T-cell (primary cell): ENCODE results near the gene KTI12. TPM values are rescaled to one million over a fixed set of nuclear protein-coding genes. Genes with fewer than 3 reads are reported as not detected.

ENCODE experiments used
- ATAC-seq, 4 experiments: fragments of 200-7000 bp in 3 of 4; fragments of 150-1000 bp in 1 of 4; cut with Tn5 transposase; replicated peaks in 1 of 4; 1 replicate in 3 of 4; 2 replicates in 1 of 4; pipeline ENCODE4 v1.10.0; 2021; ENCODE audit warnings: moderate library complexity in 3 of 4, mild to moderate bottlenecking in 2 of 4, moderate number of reproducible peaks in 1 of 4
- CTCF ChIA-PET, 2 donors: fragments of 300-600 bp; sonication (Branson Sonifier 250); formaldehyde crosslinking; loops; one replicate each; lab custom pipeline; 2022; ENCODE audit warnings: antibody characterized with exemption in 2 of 2; lab: Charles Lee
- POLR2A ChIA-PET, 2 donors: fragments of 300-600 bp; sonication (Branson Sonifier 250); formaldehyde crosslinking; loops; one replicate each; lab custom pipeline; 2022; ENCODE audit warnings: antibody characterized with exemption in 2 of 2; lab: Charles Lee
- DNase-seq, 35 experiments: peaks; one replicate each; pipeline versions ENCODE4 v3.0.0 to v3.0.0-alpha.2; 2013 to 2023
- H3K27ac ChIP-seq: one replicate; pipeline ENCODE4 v1.5.1; 2013; ENCODE audit warnings: low read length
- H3K27me3 ChIP-seq, 2 experiments: replicated peaks in 1 of 2; 1 replicate in 1 of 2; 2 replicates in 1 of 2; pipeline versions ENCODE4 v1.6.1 to v1.7.0; 2013; ENCODE audit warnings: low read length in 1 of 2, mixed read lengths in 1 of 2; ENCODE audit not compliant: control insufficient read depth in 2 of 2, insufficient read depth in 2 of 2; ENCODE audit errors: extremely low read depth in 1 of 2
- H3K36me3 ChIP-seq, 2 donors: 1 replicate in 1 of 2; 2 replicates in 1 of 2; pipeline versions ENCODE4 v1.6.1 to v1.7.0; 2013; ENCODE audit warnings: low read length in 1 of 2; ENCODE audit not compliant: control insufficient read depth in 2 of 2, insufficient read depth in 1 of 2; ENCODE audit errors: extremely low read depth in 1 of 2
- H3K4me1 ChIP-seq, 2 experiments: 1 replicate in 1 of 2; 2 replicates in 1 of 2; pipeline versions ENCODE4 v1.6.1 to v1.7.0; 2013; ENCODE audit warnings: low read length in 2 of 2, mixed read lengths in 1 of 2; ENCODE audit not compliant: insufficient read depth in 2 of 2, control insufficient read depth in 1 of 2; ENCODE audit errors: extremely low read depth in 1 of 2
- H3K4me3 ChIP-seq, 2 donors: 1 replicate in 1 of 2; 2 replicates in 1 of 2; pipeline versions ENCODE4 v1.5.1 to v1.7.0; 2013; ENCODE audit warnings: mild to moderate bottlenecking in 2 of 2, low read length in 1 of 2, moderate library complexity in 1 of 2; ENCODE audit not compliant: control insufficient read depth in 1 of 2; ENCODE audit errors: extremely low read depth in 1 of 2
- H3K9me3 ChIP-seq: 2 replicates; pipeline ENCODE4 v1.7.0; 2013
- H3K27ac Mint-ChIP-seq, 2 donors: one replicate each; pipeline ENCODE4 v1.8.0; 2020 to 2021; ENCODE audit warnings: mild to moderate bottlenecking in 2 of 2, mixed read lengths in 2 of 2
- H3K27me3 Mint-ChIP-seq, 2 donors: one replicate each; pipeline ENCODE4 v1.8.0; 2021 to 2022; ENCODE audit warnings: mixed read lengths in 2 of 2
- H3K36me3 Mint-ChIP-seq: one replicate; pipeline ENCODE4 v1.8.0; 2021; ENCODE audit warnings: mixed read lengths
- H3K4me1 Mint-ChIP-seq, 3 donors: one replicate each; pipeline ENCODE4 v1.8.0; 2020 to 2022; ENCODE audit warnings: mixed read lengths in 3 of 3, mild to moderate bottlenecking in 1 of 3
- H3K4me3 Mint-ChIP-seq, 3 donors: one replicate each; pipeline ENCODE4 v1.8.0; 2020 to 2022; ENCODE audit warnings: mild to moderate bottlenecking in 3 of 3, mixed read lengths in 3 of 3, moderate library complexity in 3 of 3
- H3K9me3 Mint-ChIP-seq, 3 donors: one replicate each; pipeline ENCODE4 v1.8.0; 2020 to 2022; ENCODE audit warnings: mixed read lengths in 3 of 3
- WGBS: methylation state at CpG from one replicate; pipeline ENCODE4 v1.1.5; 2013; ENCODE audit warnings: missing lambda C conversion rate; ENCODE audit not compliant: insufficient coverage; 5-methylcytosine and 5-hydroxymethylcytosine counted together
- total RNA-seq, 35 experiments: library from RNA in 6 of 35; stranded (reverse) in 6 of 35; fragments of 120-200 nt in 1 of 35; gene quantifications; one replicate each; pipeline versions ENCODE4 v1.2.1 to v1.2.4 and lab custom pipeline; 2013 to 2026

The KTI12 gene
- total RNA-seq, 5 donors from 2014 or later (not counting 1 experiment from before 2014, with no cell fraction given), result 15.3 to 25.4 (median 18.1) TPM

- POLR2A ChIA-PET, result no interaction called here
- Mint-ChIP-seq H3K4me3 (no peak overlapping the region), H3K27me3 (no peaks in the 10 kb centered on the region), H3K36me3 (peaks cover 20% of the 10 kb centered on the region), H3K4me1 (peaks cover 52 to 58% (median 55%) of the 10 kb centered on the region in 3 donors), H3K9me3 (no peaks in the 10 kb centered on the region), H3K27ac (no peak overlapping the region)
- Histone ChIP-seq H3K4me1 (peaks cover 5 to 9% of the 10 kb centered on the region in 2 experiments), H3K9me3 (no peaks in the 10 kb centered on the region), H3K4me3 (no peak overlapping the region), H3K36me3 (peaks cover 0 to 42% of the 10 kb centered on the region in 2 donors), H3K27ac (no peak overlapping the region), H3K27me3 (no peaks in the 10 kb centered on the region)
- CTCF ChIA-PET, result interaction anchor here (0.6 to 0.7 kb wide), 3 partner anchors 9 to 916 kb away, joined by 3 to 6 read pairs (median 4); no protein-coding TSS in a partner anchor
- ATAC-seq (no peak), DNase-seq (no peak)
- 100% methylated on average over 2 of the region's 4 CpGs for WGBS
These were observed 27.2 kb upstream of the KTI12 start for GRCh38 chr1:52060822-52061221.

DNA sequence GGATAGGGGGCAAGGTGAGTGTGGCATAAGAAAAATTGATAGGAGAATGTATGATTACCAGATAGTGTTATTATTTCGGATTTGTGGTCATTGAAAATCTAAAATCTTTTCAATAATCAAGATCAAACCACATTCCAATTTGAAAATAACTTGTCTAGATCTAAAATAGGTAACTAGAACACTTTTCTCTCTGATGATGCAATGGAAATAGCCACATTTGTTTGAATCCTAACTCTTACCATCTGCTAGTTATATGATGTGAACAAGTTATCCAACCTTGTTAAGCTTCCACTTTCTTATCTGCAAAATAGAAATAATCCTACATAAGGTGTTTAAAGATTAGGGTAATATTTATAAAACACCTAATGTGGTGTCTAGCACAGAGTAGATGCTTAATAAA lies 26.3 kb upstream of the KTI12 start:
- Mint-ChIP-seq H3K27ac (no peak overlapping the region), H3K4me1 (peaks cover 55 to 59% (median 56%) of the 10 kb centered on the region in 3 donors), H3K4me3 (no peak overlapping the region), H3K27me3 (no peaks in the 10 kb centered on the region), H3K9me3 (no peaks in the 10 kb centered on the region), H3K36me3 (peaks cover 20% of the 10 kb centered on the region)
- DNase-seq (no peak), ATAC-seq (no peak)
- no CpG with 5 or more reads among the region's 1 CpG for WGBS
- H3K27ac ChIP-seq, result no peak overlapping the region
- no peaks in the 10 kb centered on the region for H3K27me3 ChIP-seq
- H3K9me3 ChIP-seq, result no peaks in the 10 kb centered on the region
- POLR2A ChIA-PET, result no interaction called here
- H3K36me3 ChIP-seq, result peaks cover 0 to 33% of the 10 kb centered on the region in 2 donors
- H3K4me3 ChIP-seq, result no peak overlapping the region
- CTCF ChIA-PET, result interaction anchor here in 1 of 2 donors (0.5 to 0.6 kb wide), 2 partner anchors 12 to 48 kb away, joined by 3 to 5 read pairs; no protein-coding TSS in a partner anchor
- H3K4me1 ChIP-seq, result peaks cover 5 to 11% of the 10 kb centered on the region in 2 experiments

- no peak overlapping the region for H3K27ac Mint-ChIP-seq
- H3K36me3 Mint-ChIP-seq, result peaks cover 20% of the 10 kb centered on the region
- POLR2A ChIA-PET, result interaction anchor here in 1 of 2 donors (0.7 kb wide), 1 partner anchor 11 kb away, joined by 3 read pairs; no protein-coding TSS in a partner anchor
These were observed 25.7 kb upstream of the KTI12 start for GRCh38 chr1:52059321-52059720.

DNA sequence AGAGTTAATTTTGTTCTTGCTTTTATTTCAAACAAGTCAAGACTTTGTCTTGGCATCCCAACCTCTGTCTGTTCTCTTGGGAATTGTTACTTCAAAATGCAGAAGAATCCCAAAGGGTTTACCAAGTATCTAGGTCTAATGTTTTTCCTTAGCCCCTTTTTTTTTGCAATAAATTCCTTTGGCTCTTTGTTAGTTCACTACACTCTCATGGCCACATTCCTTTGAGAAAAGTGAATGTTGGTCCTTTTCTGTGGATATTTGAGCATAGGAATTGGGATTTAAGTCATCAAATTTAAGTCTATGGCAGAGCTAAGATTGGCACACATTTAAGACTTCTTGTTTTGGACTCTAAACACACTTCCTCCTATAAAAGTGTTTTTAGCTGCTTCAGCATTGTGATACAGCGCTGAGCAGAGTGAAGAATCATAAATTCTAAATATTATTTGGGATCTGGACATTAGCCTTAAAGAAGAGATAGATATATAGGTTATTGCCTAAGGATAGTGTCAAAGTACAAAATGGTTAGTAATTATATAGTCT lies 24.3 kb upstream of the KTI12 start:
- ATAC-seq, result no peak
- Histone ChIP-seq H3K4me1 (peaks cover 14 to 15% of the 10 kb centered on the region in 2 experiments), H3K9me3 (no peaks in the 10 kb centered on the region), H3K27me3 (no peaks in the 10 kb centered on the region), H3K4me3 (no peak overlapping the region), H3K27ac (no peak overlapping the region), H3K36me3 (peaks cover 0 to 17% of the 10 kb centered on the region in 2 donors)
- DNase-seq, result no peak
- Mint-ChIP-seq H3K4me3 (peak overlapping the region; percentile 94 to 97 (median 97)), H3K9me3 (no peaks in the 10 kb centered on the region), H3K27ac (peak overlapping the region; percentile 39 to 52), H3K36me3 (peaks cover 13% of the 10 kb centered on the region), H3K4me1 (peaks cover 62 to 65% (median 64%) of the 10 kb centered on the region in 3 donors), H3K27me3 (no peaks in the 10 kb centered on the region)
- ChIA-PET POLR2A (interaction anchor here in 1 of 2 donors (0.6 kb wide), 1 partner anchor 10 kb away, joined by 9 read pairs; no protein-coding TSS in a partner anchor), CTCF (no interaction called here)
- WGBS, result no CpG with 5 or more reads among the region's 1 CpG

More at GRCh38 chr1:52059321-52059720, 25.7 kb upstream of the KTI12 start:
- H3K4me1 ChIP-seq, result peaks cover 10 to 14% of the 10 kb centered on the region in 2 experiments
- no peaks in the 10 kb centered on the region for H3K9me3 ChIP-seq
- peaks cover 0 to 28% of the 10 kb centered on the region in 2 donors for H3K36me3 ChIP-seq
- Mint-ChIP-seq H3K27me3 (no peaks in the 10 kb centered on the region), H3K4me3 (peak overlapping the region in 2 of 3 donors; percentile 35 to 49), H3K9me3 (no peaks in the 10 kb centered on the region), H3K4me1 (peaks cover 61 to 64% (median 62%) of the 10 kb centered on the region in 3 donors)
- ATAC-seq (no peak), DNase-seq (no peak)
- CTCF ChIA-PET, result interaction anchor here in 1 of 2 donors (0.6 kb wide), 2 partner anchors 12 to 194 kb away, joined by 4 to 5 read pairs; no protein-coding TSS in a partner anchor
- no peaks in the 10 kb centered on the region for H3K27me3 ChIP-seq
- no peak overlapping the region for H3K4me3 ChIP-seq
- no peak overlapping the region for H3K27ac ChIP-seq

GRCh38 chr1:52057255-52057654 lies 23.6 kb upstream of the KTI12 start:
- no peaks in the 10 kb centered on the region for H3K27me3 ChIP-seq
- peaks cover 14 to 15% of the 10 kb centered on the region in 2 experiments for H3K4me1 ChIP-seq
- no peak for DNase-seq
- Mint-ChIP-seq H3K4me3 (peak overlapping the region; percentile 94 to 97 (median 97)), H3K4me1 (peaks cover 63 to 67% (median 63%) of the 10 kb centered on the region in 3 donors), H3K36me3 (peaks cover 14% of the 10 kb centered on the region), H3K27me3 (no peaks in the 10 kb centered on the region), H3K27ac (peak overlapping the region; percentile 96), H3K9me3 (no peaks in the 10 kb centered on the region)
- ATAC-seq, result no peak
- peak overlapping the region in 1 of 2 donors; percentile 84 for H3K4me3 ChIP-seq
- no CpG with 5 or more reads among the region's 1 CpG for WGBS
- H3K27ac ChIP-seq, result peak overlapping the region; percentile 84
- H3K9me3 ChIP-seq, result no peaks in the 10 kb centered on the region
- POLR2A ChIA-PET, result interaction anchor here in 1 of 2 donors (0.6 kb wide), 1 partner anchor 9 kb away, joined by 9 read pairs; no protein-coding TSS in a partner anchor
- peaks cover 0 to 12% of the 10 kb centered on the region in 2 donors for H3K36me3 ChIP-seq
- CTCF ChIA-PET, result no interaction called here

DNA sequence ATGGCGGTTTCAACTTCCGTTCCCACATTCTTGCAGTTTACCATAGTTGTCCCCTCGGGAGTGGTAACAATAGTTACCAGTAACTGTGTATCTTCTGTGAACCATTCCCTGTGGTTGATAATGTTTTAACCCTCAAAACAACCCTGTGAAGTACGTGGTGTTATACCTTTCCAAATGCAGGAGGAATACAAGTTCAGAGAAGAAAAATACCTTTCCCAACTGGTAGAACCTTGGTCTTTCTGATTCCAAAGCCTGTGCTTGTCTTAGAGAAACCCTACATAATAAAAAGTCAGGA lies 23.3 kb upstream of the KTI12 start:
- H3K4me3 ChIP-seq, result peak overlapping the region; percentile 84 to 99
- no CpG with 5 or more reads among the region's 4 CpGs for WGBS
- H3K4me3 Mint-ChIP-seq, result peak overlapping the region; percentile 94 to 97 (median 97)
- peak in 1 of 4 experiments; percentile 4 for ATAC-seq
- H3K9me3 ChIP-seq, result no peaks in the 10 kb centered on the region
- ChIA-PET POLR2A (interaction anchor here in 1 of 2 donors (0.7 kb wide), 1 partner anchor 8 kb away, joined by 4 read pairs; no protein-coding TSS in a partner anchor), CTCF (no interaction called here)
- no peaks in the 10 kb centered on the region for H3K9me3 Mint-ChIP-seq
- H3K4me1 ChIP-seq, result peaks cover 14 to 15% of the 10 kb centered on the region in 2 experiments
- H3K36me3 Mint-ChIP-seq, result peaks cover 16% of the 10 kb centered on the region
- H3K27ac ChIP-seq, result peak overlapping the region; percentile 84
- peaks cover 0 to 13% of the 10 kb centered on the region in 2 donors for H3K36me3 ChIP-seq
- peak overlapping the region; percentile 96 for H3K27ac Mint-ChIP-seq
- no peaks in the 10 kb centered on the region for H3K27me3 Mint-ChIP-seq
- no peaks in the 10 kb centered on the region for H3K27me3 ChIP-seq
- H3K4me1 Mint-ChIP-seq, result peaks cover 64 to 68% (median 66%) of the 10 kb centered on the region in 3 donors
- no peak for DNase-seq
